CD14-positive monocyte (primary cell): ENCODE data around the gene CLTCL1. TPM values are rescaled to one million over a fixed set of nuclear protein-coding genes. Genes with fewer than 3 reads are reported as not detected.
"Not testable (repeated sequence)": the region's sequence is repeated elsewhere in the genome, so short reads cannot be mapped to it uniquely, and the experiment has no call there.

Experiments
- DNase-seq, 3 donors: peaks; one replicate each; pipeline ENCODE4 v3.0.0-alpha.2; 2011 to 2022
- H2AFZ ChIP-seq: 2 replicates; pipeline ENCODE4 v1.6.0; 2012; ENCODE audit warnings: mild to moderate bottlenecking, low read depth, low read length, inconsistent platforms; ENCODE audit not compliant: insufficient read depth, poor library complexity, severe bottlenecking
- H3K27ac ChIP-seq, 2 donors: 1 replicate in 1 of 2; 2 replicates in 1 of 2; pipeline ENCODE4 v1.5.1; 2012 to 2013; ENCODE audit warnings: low read length in 2 of 2, control low read depth in 1 of 2, inconsistent platforms in 1 of 2, low read depth in 1 of 2, mild to moderate bottlenecking in 1 of 2
- H3K27me3 ChIP-seq, 2 donors: one replicate each; pipeline versions ENCODE4 v1.6.0 to v1.6.1; 2011 to 2013; ENCODE audit warnings: low read length in 2 of 2; ENCODE audit not compliant: control insufficient read depth in 2 of 2, insufficient read depth in 2 of 2
- H3K36me3 ChIP-seq, 2 donors: replicated peaks in 1 of 2; 1 replicate in 1 of 2; 2 replicates in 1 of 2; pipeline versions ENCODE4 v1.5.1 to v1.6.1; 2012 to 2013; ENCODE audit warnings: low read length in 2 of 2, control low read depth in 1 of 2, inconsistent platforms in 1 of 2, mild to moderate bottlenecking in 1 of 2; ENCODE audit not compliant: insufficient read depth in 2 of 2, control insufficient read depth in 1 of 2
- H3K4me1 ChIP-seq, 2 donors: 1 replicate in 1 of 2; 2 replicates in 1 of 2; pipeline versions ENCODE4 v1.5.1 to v1.6.1; 2012 to 2013; ENCODE audit warnings: low read length in 2 of 2, control low read depth in 1 of 2, inconsistent platforms in 1 of 2, mild to moderate bottlenecking in 1 of 2, moderate library complexity in 1 of 2; ENCODE audit not compliant: insufficient read depth in 2 of 2, control insufficient read depth in 1 of 2
- H3K4me2 ChIP-seq: replicated peaks from 2 replicates; pipeline ENCODE3; 2012; ENCODE audit warnings: low read length, moderate library complexity, mild to moderate bottlenecking; ENCODE audit not compliant: poor library complexity, severe bottlenecking; ENCODE audit errors: extremely low read depth
- H3K4me3 ChIP-seq, 3 experiments: fragments of 200-600 bp in 1 of 3; sonication (generic) in 1 of 3; replicated peaks in 1 of 3; 1 replicate in 2 of 3; 2 replicates in 1 of 3; pipeline ENCODE4 v1.5.1; 2011 to 2013; ENCODE audit warnings: low read length in 3 of 3, mild to moderate bottlenecking in 3 of 3, control low read depth in 2 of 3, low read depth in 2 of 3, inconsistent platforms in 1 of 3, moderate library complexity in 1 of 3
- H3K79me2 ChIP-seq: 2 replicates; pipeline ENCODE4 v1.6.0; 2012; ENCODE audit warnings: mild to moderate bottlenecking, control low read depth, inconsistent platforms, low read length, moderate library complexity; ENCODE audit not compliant: insufficient read depth
- H3K9ac ChIP-seq: 2 replicates; pipeline ENCODE4 v1.6.0; 2017; ENCODE audit warnings: low read length, mild to moderate bottlenecking; ENCODE audit not compliant: insufficient read depth, poor library complexity, severe bottlenecking
- H3K9me3 ChIP-seq, 2 donors: replicated peaks in 1 of 2; 1 replicate in 1 of 2; 2 replicates in 1 of 2; pipeline versions ENCODE4 v1.5.1 to v1.6.1; 2012 to 2013; ENCODE audit warnings: low read length in 2 of 2, control low read depth in 1 of 2; ENCODE audit not compliant: control insufficient read depth in 1 of 2, insufficient read depth in 1 of 2
- H4K20me1 ChIP-seq: 2 replicates; pipeline ENCODE4 v1.6.0; 2012; ENCODE audit warnings: mild to moderate bottlenecking, low read length, control low read depth, moderate library complexity; ENCODE audit not compliant: insufficient read depth
- H3K27ac Mint-ChIP-seq, 7 donors: one replicate each; pipeline ENCODE4 v1.8.0; 2020; ENCODE audit warnings: mild to moderate bottlenecking in 7 of 7, mixed read lengths in 7 of 7, moderate library complexity in 6 of 7, inconsistent platforms in 2 of 7
- H3K27me3 Mint-ChIP-seq, 3 donors: one replicate each; pipeline ENCODE4 v1.8.0; 2021 to 2022; ENCODE audit warnings: low read depth in 3 of 3, mild to moderate bottlenecking in 3 of 3, mixed read lengths in 3 of 3, moderate library complexity in 3 of 3, inconsistent platforms in 1 of 3
- H3K36me3 Mint-ChIP-seq, 2 donors: one replicate each; pipeline ENCODE4 v1.8.0; 2020; ENCODE audit warnings: mixed read lengths in 2 of 2, inconsistent platforms in 1 of 2, mild to moderate bottlenecking in 1 of 2
- H3K4me1 Mint-ChIP-seq: one replicate; pipeline ENCODE4 v1.8.0; 2020; ENCODE audit warnings: mild to moderate bottlenecking, mixed read lengths
- H3K4me3 Mint-ChIP-seq, 2 donors: one replicate each; pipeline ENCODE4 v1.8.0; 2020; ENCODE audit warnings: mild to moderate bottlenecking in 2 of 2, mixed read lengths in 2 of 2, moderate library complexity in 1 of 2
- H3K9me3 Mint-ChIP-seq, 7 donors: one replicate each; pipeline ENCODE4 v1.8.0; 2020 to 2022; ENCODE audit warnings: mixed read lengths in 7 of 7, mild to moderate bottlenecking in 6 of 7, moderate library complexity in 6 of 7, inconsistent platforms in 2 of 7
- CTCF ChIP-seq: fragments of 200-600 bp; IDR thresholded peaks from one replicate; pipeline ENCODE4 v1.8.0; 2022; ENCODE audit warnings: antibody characterized with exemption, mild to moderate bottlenecking
- WGBS: methylation state at CpG from one replicate; pipeline ENCODE4 v1.1.5; 2013; ENCODE audit warnings: missing lambda C conversion rate; ENCODE audit not compliant: insufficient coverage; 5-methylcytosine and 5-hydroxymethylcytosine counted together
- intact Hi-C, 2 donors: fragments of 100-400 bp; cut with micrococcal nuclease; formaldehyde crosslinking; loops; one replicate each; pipeline versions ENCODE4 v1.15.0 to v1.15.1; 2023
- polyA plus RNA-seq, 3 donors: library from polyadenylated mRNA; depleted of rRNA in 1 of 3; unstranded in 2 of 3; stranded (reverse) in 1 of 3; fragments of 300-500 nt in 2 of 3; fragments of >200 nt in 1 of 3; fragmentation: Illumina TruSeq in 2 of 3; gene quantifications; 1 replicate in 2 of 3; 2 replicates in 1 of 3; pipeline ENCODE4 v1.2.3, GENCODE V29; 2012 to 2021

CLTCL1 gene
- polyA plus RNA-seq, 3 donors, result 5.1 to 17.0 (median 6.1) TPM

GRCh38 chr22:19156109-19156508, 135.4 kb downstream of the CLTCL1 start:
- H3K4me3 Mint-ChIP-seq, H4K20me1 ChIP-seq, DNase-seq, H2AFZ ChIP-seq, intact Hi-C loops, H3K36me3 Mint-ChIP-seq, H3K27ac ChIP-seq, H3K79me2 ChIP-seq, H3K9ac ChIP-seq, H3K4me3 ChIP-seq, H3K9me3 ChIP-seq, H3K36me3 ChIP-seq, H3K27ac Mint-ChIP-seq, H3K4me2 ChIP-seq: not testable (repeated sequence)
- Mint-ChIP-seq H3K9me3 (peaks cover 0 to 13% (median 9%) of the 10 kb centered on the region in 7 donors), H3K27me3 (peaks cover 31 to 44% (median 40%) of the 10 kb centered on the region in 3 donors), H3K4me1 (peaks cover 24% of the 10 kb centered on the region)
- Histone ChIP-seq H3K4me1 (peaks cover 9 to 18% of the 10 kb centered on the region in 2 donors), H3K27me3 (peaks cover 12 to 26% of the 10 kb centered on the region in 2 donors)
- 92% methylated on average over 9 of the region's 9 CpGs for WGBS

GRCh38 chr22:19152942-19153883, 138.3 kb downstream of the CLTCL1 start:
- Mint-ChIP-seq H3K4me1 (peaks cover 8% of the 10 kb centered on the region), H3K27me3 (peaks cover 49 to 63% (median 54%) of the 10 kb centered on the region in 3 donors), H3K9me3 (peaks cover 0 to 14% (median 12%) of the 10 kb centered on the region in 7 donors), H3K36me3 (peaks cover 0 to 10% of the 10 kb centered on the region in 2 donors), H3K27ac (no peak overlapping the region), H3K4me3 (peak overlapping the region in 1 of 2 donors; percentile 51)
- H3K9me3 ChIP-seq, result peaks cover 10 to 13% of the 10 kb centered on the region in 2 donors
- H3K4me3 ChIP-seq, result no peak overlapping the region
- H3K27ac ChIP-seq, result no peak overlapping the region
- H2AFZ ChIP-seq, result no peak overlapping the region
- H3K4me2 ChIP-seq, result no peak overlapping the region
- DNase-seq, result no peak
- H3K79me2 ChIP-seq, result no peaks in the 10 kb centered on the region
- 43% methylated on average over 5 of the region's 11 CpGs for WGBS
- intact Hi-C loops, result no loop called here
- H3K36me3 ChIP-seq, result no peaks in the 10 kb centered on the region
- H4K20me1 ChIP-seq, result no peaks in the 10 kb centered on the region
- no peak overlapping the region for H3K9ac ChIP-seq
- H3K27me3 ChIP-seq, result peaks cover 27 to 47% of the 10 kb centered on the region in 2 donors
- no peak for TF ChIP-seq CTCF
- H3K4me1 ChIP-seq, result peaks cover 6 to 10% of the 10 kb centered on the region in 2 donors
